Heart left ventricle (tissue), 16 donors: ENCODE results near the gene NUBPL. TPM values are rescaled to one million over a fixed set of nuclear protein-coding genes. Genes with fewer than 3 reads are reported as not detected.

Experiments
- ATAC-seq, 4 donors: fragments of 200-7000 bp; cut with Tn5 transposase; one replicate each; pipeline ENCODE4 v1.9.1; 2020 to 2022; ENCODE audit warnings: moderate library complexity in 4 of 4, mild to moderate bottlenecking in 3 of 4, moderate number of reproducible peaks in 1 of 4
- DNase-seq, 5 donors: peaks; one replicate each; pipeline ENCODE4 v3.0.0-alpha.2; 2020
- H3K27ac ChIP-seq, 12 donors: fragments of 200-600 bp; sonication (generic) in 4 of 12; one replicate each; pipeline versions ENCODE4 v1.5.0 to v1.8.0; 2016 to 2022; ENCODE audit warnings: mild to moderate bottlenecking in 2 of 12
- H3K27me3 ChIP-seq, 9 donors: fragments of 200-600 bp; sonication (generic) in 2 of 9; one replicate each; pipeline versions ENCODE4 v1.5.1 to v1.8.0; 2016 to 2022; ENCODE audit warnings: mild to moderate bottlenecking in 3 of 9
- H3K36me3 ChIP-seq, 9 donors: fragments of 200-600 bp; sonication (generic) in 2 of 9; one replicate each; pipeline versions ENCODE4 v1.5.0 to v1.8.0; 2018 to 2022; ENCODE audit warnings: mild to moderate bottlenecking in 2 of 9
- H3K4me1 ChIP-seq, 12 donors: fragments of 200-600 bp; sonication (generic) in 4 of 12; one replicate each; pipeline versions ENCODE4 v1.5.0 to v1.8.0; 2016 to 2022; ENCODE audit warnings: mild to moderate bottlenecking in 3 of 12
- H3K4me3 ChIP-seq, 12 donors: fragments of 200-600 bp; sonication (generic) in 4 of 12; one replicate each; pipeline versions ENCODE4 v1.5.0 to v1.8.0; 2017 to 2022; ENCODE audit warnings: mild to moderate bottlenecking in 9 of 12, moderate library complexity in 4 of 12
- H3K9me3 ChIP-seq, 12 donors: fragments of 200-600 bp; sonication (generic) in 4 of 12; one replicate each; pipeline versions ENCODE4 v1.5.0 to v1.8.0; 2016 to 2022; ENCODE audit warnings: mild to moderate bottlenecking in 1 of 12
- CTCF ChIP-seq, 12 donors: fragments of 200-600 bp; sonication (generic) in 4 of 12; IDR thresholded peaks; one replicate each; pipeline versions ENCODE4 v1.5.0 to v1.8.0; 2018 to 2022; ENCODE audit warnings: antibody characterized with exemption in 12 of 12, mild to moderate bottlenecking in 5 of 12
- POLR2A ChIP-seq, 2 donors: fragments of 450-650 bp; IDR thresholded peaks; one replicate each; pipeline ENCODE4 v1.6.1; 2017; ENCODE audit warnings: antibody characterized with exemption in 2 of 2, mild to moderate bottlenecking in 2 of 2, moderate library complexity in 2 of 2
- WGBS, 4 donors: extraction: QIAGEN DNeasy Blood & Tissue Kit in 2 of 4; methylation state at CpG; one replicate each; pipeline versions ENCODE4 v1.1.5 to v1.1.7; 2013 to 2018; 5-methylcytosine and 5-hydroxymethylcytosine counted together
- intact Hi-C, 10 donors: fragments of 100-400 bp; cut with DNase I; formaldehyde crosslinking; loops; one replicate each; pipeline versions ENCODE4 v1.11.1 to v1.14.2; 2022
- polyA plus RNA-seq, 2 donors: library from polyadenylated mRNA; stranded (reverse); fragments of 200-250 nt; gene quantifications; one replicate each; pipeline ENCODE4 v1.2.3, GENCODE V29; 2013
- total RNA-seq, 9 donors: library from RNA; depleted of rRNA in 2 of 9; stranded (reverse); fragments of >200 nt in 2 of 9; fragmentation: NEBNext Ultra II Directional in 3 of 9; extraction: Animal tissue kit (Norgen Biotek cat#: 25700) in 3 of 9; gene quantifications; one replicate each; pipeline versions ENCODE4 v1.1.0 to v1.2.4, GENCODE V29; 2016 to 2023
- donor health status: ischemic (EF 13 %, LVEDD 7.1; RV severe dilation, severe dysfunction).
- donor health status: healthy with polysubstance abuse.
- donor health status: DM: no; HTN: yes; CAD: no.
- donor health status: DM: no; HTN: no; CAD: no.
- donor health status: ischemic (EF 25% LVEDD 6.9; RV normal size, moderate dysfunction).
- donor health status: ischemic (EF 25% LVEDD 5.7; RV mildly dilated, moderate dysfunction).
- donor health status: healthy.
- donor health status: DM: yes; HTN: yes; CAD: no.
- donor health status: ischemic (EF 35%, LVEDD 5.7; RV mildly dilated, moderate dysfunction).
- donor health status: nonischemic (EF 11% LVEDD 7.7; RV severe dilation, severe dysfunction).
- donor health status: DM: yes; HTN: yes; CAD: no.
- donor health status: PGD.
- donor health status: ischemic (EF 29% LVEDD 5.4; RV normal size, mild dysfunction).
- donor health status: nonischemic (EF 23%, LVEDD 6.1; RV moderate dilation, normal function).

Gene NUBPL
- total and polyA plus RNA-seq, 11 donors, result 6.2 to 28.7 (median 18.9) TPM

GRCh38 chr14:31766315-31766892, 205.2 kb downstream of the NUBPL start:
- ATAC-seq (no peak), DNase-seq (no peak)
- Histone ChIP-seq H3K36me3 (no peaks in the 10 kb centered on the region), H3K27ac (no peak overlapping the region), H3K4me3 (no peak overlapping the region), H3K4me1 (peaks cover 0 to 12% (median 0%) of the 10 kb centered on the region in 12 donors), H3K9me3 (no peaks in the 10 kb centered on the region), H3K27me3 (no peaks in the 10 kb centered on the region)
- WGBS, 4 donors, result 87 to 96% (median 96%) methylated on average over 5 of the region's 5 CpGs
- TF ChIP-seq CTCF (IDR thresholded peaks at IDR 0.05) (no peak), POLR2A (IDR thresholded peaks at IDR 0.05) (no peak)
- intact Hi-C loops, result no loop called here

- H3K27ac ChIP-seq, result no peak overlapping the region
- no peak for ATAC-seq
- no peaks in the 10 kb centered on the region for H3K27me3 ChIP-seq
- intact Hi-C loops, result no loop called here
- H3K36me3 ChIP-seq, result no peaks in the 10 kb centered on the region
- H3K4me3 ChIP-seq, result no peak overlapping the region
- TF ChIP-seq POLR2A (IDR thresholded peaks at IDR 0.05), result no peak
- no peak for TF ChIP-seq CTCF (IDR thresholded peaks at IDR 0.05)
- DNase-seq, result no peak
- peaks cover 0 to 12% (median 0%) of the 10 kb centered on the region in 12 donors for H3K4me1 ChIP-seq
- no peaks in the 10 kb centered on the region for H3K9me3 ChIP-seq
Observed at GRCh38 chr14:31768355-31768754, 207.2 kb downstream of the NUBPL start.

GRCh38 chr14:31770271-31770670, 209.1 kb downstream of the NUBPL start:
- H3K27ac ChIP-seq, result peak overlapping the region in 2 of 12 donors; percentile 15 to 33
- 69 to 86% (median 81%) methylated on average over 4 of the region's 4 CpGs for WGBS, 4 donors

GRCh38 chr14:31774567-31774966, 213.4 kb downstream of the NUBPL start:
- no peak overlapping the region for H3K27ac ChIP-seq
- no peaks in the 10 kb centered on the region for H3K9me3 ChIP-seq
- no peak for DNase-seq
- no peaks in the 10 kb centered on the region for H3K36me3 ChIP-seq
- H3K27me3 ChIP-seq, result no peaks in the 10 kb centered on the region
- no peak for ATAC-seq
- WGBS, 4 donors, result 92 to 98% (median 96%) methylated on average over 2 of the region's 2 CpGs
- H3K4me1 ChIP-seq, result peaks cover 0 to 13% (median 0%) of the 10 kb centered on the region in 12 donors
- intact Hi-C loops, result no loop called here
- TF ChIP-seq CTCF (IDR thresholded peaks at IDR 0.05) (no peak), POLR2A (IDR thresholded peaks at IDR 0.05) (no peak)
- no peak overlapping the region for H3K4me3 ChIP-seq

More at GRCh38 chr14:31770271-31770670, 209.1 kb downstream of the NUBPL start:
- H3K9me3 ChIP-seq, result no peaks in the 10 kb centered on the region
- peaks cover 0 to 12% (median 0%) of the 10 kb centered on the region in 12 donors for H3K4me1 ChIP-seq
- intact Hi-C loops, result no loop called here
- H3K27me3 ChIP-seq, result no peaks in the 10 kb centered on the region
- no peaks in the 10 kb centered on the region for H3K36me3 ChIP-seq
- peak in 1 of 5 donors; percentile 58 for DNase-seq
- peak; percentile 42 to 95 (median 84) for ATAC-seq
- H3K4me3 ChIP-seq, result no peak overlapping the region
- TF ChIP-seq CTCF (IDR thresholded peaks at IDR 0.05), result no peak
- TF ChIP-seq POLR2A (IDR thresholded peaks at IDR 0.05), result no peak
